Measurements from ENCODE around the gene CTNNA3. TPM values are rescaled to one million over a fixed set of nuclear protein-coding genes. Genes with fewer than 3 reads are reported as not detected.

CTNNA3 gene
- total RNA-seq, 1 experiment from 2014 or later = 0.02 TPM

DNA sequence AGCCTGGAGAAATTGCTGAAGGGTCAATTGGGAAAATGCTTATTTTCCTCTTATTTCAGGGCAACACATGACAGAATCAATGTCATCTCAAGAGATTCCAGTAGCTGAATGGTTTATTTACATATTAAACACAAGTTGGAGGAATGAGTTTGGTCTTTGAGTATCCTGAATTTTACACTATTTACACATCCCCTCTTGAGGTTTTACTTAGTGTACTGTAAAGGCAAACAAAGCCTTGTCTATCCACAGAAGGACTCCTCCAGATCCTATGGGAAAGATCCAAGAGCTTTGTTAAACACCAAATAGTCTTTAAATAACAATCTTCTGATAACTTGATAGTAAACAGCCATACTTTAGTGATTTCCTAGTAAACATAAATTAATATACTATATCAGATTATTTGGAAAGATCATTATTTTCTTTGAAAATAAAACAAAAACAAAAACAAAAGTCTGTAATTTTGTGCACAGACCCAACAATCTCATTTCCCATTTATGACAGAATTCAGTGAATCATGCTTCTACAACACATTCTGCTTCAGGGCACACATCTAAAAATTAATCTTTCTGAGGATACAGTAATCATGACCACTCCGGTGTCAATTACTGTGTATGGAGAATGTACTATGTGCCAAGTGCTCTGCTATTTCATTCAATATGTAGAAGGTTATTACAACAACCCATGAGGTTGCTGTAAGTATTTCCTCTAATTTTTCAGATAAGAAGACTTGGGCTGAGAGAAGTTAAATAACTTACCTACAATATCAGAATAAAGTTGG lies 1345.2 kb downstream of the CTNNA3 start:
- no peaks in the 10 kb centered on the region for H3K36me3 Mint-ChIP-seq (ENCODE audit: insufficient read depth, unreplicated experiment)
- DNase-seq (ENCODE audit: unreplicated experiment) = no peak
- peaks cover 16% of the 10 kb centered on the region for H3K4me1 Mint-ChIP-seq (ENCODE audit: insufficient read depth, unreplicated experiment)
- TF ChIP-seq, protein P1, sequence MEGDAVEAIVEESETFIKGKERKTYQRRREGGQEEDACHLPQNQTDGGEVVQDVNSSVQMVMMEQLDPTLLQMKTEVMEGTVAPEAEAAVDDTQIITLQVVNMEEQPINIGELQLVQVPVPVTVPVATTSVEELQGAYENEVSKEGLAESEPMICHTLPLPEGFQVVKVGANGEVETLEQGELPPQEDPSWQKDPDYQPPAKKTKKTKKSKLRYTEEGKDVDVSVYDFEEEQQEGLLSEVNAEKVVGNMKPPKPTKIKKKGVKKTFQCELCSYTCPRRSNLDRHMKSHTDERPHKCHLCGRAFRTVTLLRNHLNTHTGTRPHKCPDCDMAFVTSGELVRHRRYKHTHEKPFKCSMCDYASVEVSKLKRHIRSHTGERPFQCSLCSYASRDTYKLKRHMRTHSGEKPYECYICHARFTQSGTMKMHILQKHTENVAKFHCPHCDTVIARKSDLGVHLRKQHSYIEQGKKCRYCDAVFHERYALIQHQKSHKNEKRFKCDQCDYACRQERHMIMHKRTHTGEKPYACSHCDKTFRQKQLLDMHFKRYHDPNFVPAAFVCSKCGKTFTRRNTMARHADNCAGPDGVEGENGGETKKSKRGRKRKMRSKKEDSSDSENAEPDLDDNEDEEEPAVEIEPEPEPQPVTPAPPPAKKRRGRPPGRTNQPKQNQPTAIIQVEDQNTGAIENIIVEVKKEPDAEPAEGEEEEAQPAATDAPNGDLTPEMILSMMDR (IDR thresholded peaks at IDR 0.05; ENCODE audit: unreplicated experiment) = no peak
- intact Hi-C loops (cut with micrococcal nuclease) = no loop called here
- ChIA-PET POLR2A (no interaction called here), CTCF (interaction anchor here (0.7 kb wide), 1 partner anchor 1204 kb away, joined by 3 read pairs; no protein-coding TSS in a partner anchor)
- BruUV-seq (replicated peaks) = no TSS peak
- no peaks in the 10 kb centered on the region for H3K27me3 Mint-ChIP-seq (ENCODE audit: insufficient read depth, unreplicated experiment)
- H3K27ac Mint-ChIP-seq (ENCODE audit: low read depth, unreplicated experiment) = no peak overlapping the region
- no peaks in the 10 kb centered on the region for H3K9me3 Mint-ChIP-seq (ENCODE audit: unreplicated experiment)
- no peak overlapping the region for H3K4me3 Mint-ChIP-seq (ENCODE audit: unreplicated experiment)

DNA sequence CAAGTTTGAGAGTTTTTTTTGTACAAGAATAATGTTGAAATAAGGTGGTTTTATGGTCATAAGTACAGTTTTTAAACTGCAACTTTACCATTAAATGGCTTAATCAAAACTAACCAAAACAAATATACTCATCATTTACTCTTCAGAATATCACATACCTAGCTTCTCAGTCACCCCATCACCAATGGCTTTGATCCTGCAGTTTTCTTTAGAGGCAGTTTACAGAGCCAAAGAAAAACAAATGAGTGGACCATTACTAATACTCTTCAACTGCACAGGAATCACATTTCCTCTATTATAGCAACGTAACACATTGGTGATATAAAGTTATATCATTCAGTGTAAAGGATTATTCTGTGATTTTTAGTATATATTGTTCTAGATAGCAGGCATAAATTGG lies 1346.3 kb downstream of the CTNNA3 start:
- H3K36me3 Mint-ChIP-seq (ENCODE audit: insufficient read depth, unreplicated experiment) = no peaks in the 10 kb centered on the region
- intact Hi-C loops (cut with micrococcal nuclease) = no loop called here
- no peaks in the 10 kb centered on the region for H3K9me3 Mint-ChIP-seq (ENCODE audit: unreplicated experiment)
- POLR2A ChIA-PET = no interaction called here
- peaks cover 16% of the 10 kb centered on the region for H3K4me1 Mint-ChIP-seq (ENCODE audit: insufficient read depth, unreplicated experiment)
- H3K27me3 Mint-ChIP-seq (ENCODE audit: insufficient read depth, unreplicated experiment) = no peaks in the 10 kb centered on the region
- DNase-seq (ENCODE audit: unreplicated experiment) = peak; percentile 39
- no peak overlapping the region for H3K4me3 Mint-ChIP-seq (ENCODE audit: unreplicated experiment)
- peak overlapping the region; percentile 21 for H3K27ac Mint-ChIP-seq (ENCODE audit: low read depth, unreplicated experiment)
- no TSS peak for BruUV-seq (replicated peaks)
- TF ChIP-seq, protein P1 (IDR thresholded peaks at IDR 0.05; ENCODE audit: unreplicated experiment) = no peak
- CTCF ChIA-PET = no interaction called here

DNA sequence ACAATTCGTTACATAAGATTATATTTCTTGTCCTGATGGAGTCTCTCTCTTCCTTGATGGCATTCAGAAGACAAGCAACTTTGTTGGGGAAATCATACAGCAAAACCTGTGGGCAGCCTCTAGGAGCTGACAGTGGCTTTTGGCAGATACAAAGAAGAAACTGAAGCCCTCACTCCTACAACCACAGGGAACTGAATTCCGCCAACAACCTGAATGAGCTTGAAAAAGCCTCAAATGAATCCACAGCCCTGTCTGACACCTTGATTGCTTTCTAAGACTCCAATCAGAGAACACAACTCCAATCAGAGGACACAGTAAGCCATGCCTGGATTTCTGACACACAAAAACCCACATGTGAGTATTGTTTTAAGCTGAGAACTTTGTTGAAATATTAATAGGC lies 1346.9 kb downstream of the CTNNA3 start:
- Mint-ChIP-seq H3K27me3 (ENCODE audit: insufficient read depth, unreplicated experiment) (no peaks in the 10 kb centered on the region), H3K36me3 (ENCODE audit: insufficient read depth, unreplicated experiment) (no peaks in the 10 kb centered on the region), H3K9me3 (ENCODE audit: unreplicated experiment) (no peaks in the 10 kb centered on the region), H3K4me3 (ENCODE audit: unreplicated experiment) (no peak overlapping the region), H3K4me1 (ENCODE audit: insufficient read depth, unreplicated experiment) (peaks cover 16% of the 10 kb centered on the region), H3K27ac (ENCODE audit: low read depth, unreplicated experiment) (no peak overlapping the region)
- intact Hi-C loops (cut with micrococcal nuclease) = no loop called here
- BruUV-seq (replicated peaks) = no TSS peak
- ChIA-PET CTCF (no interaction called here), POLR2A (no interaction called here)
- TF ChIP-seq, protein P1 (IDR thresholded peaks at IDR 0.05; ENCODE audit: unreplicated experiment) = no peak
- DNase-seq (ENCODE audit: unreplicated experiment) = no peak

DNA sequence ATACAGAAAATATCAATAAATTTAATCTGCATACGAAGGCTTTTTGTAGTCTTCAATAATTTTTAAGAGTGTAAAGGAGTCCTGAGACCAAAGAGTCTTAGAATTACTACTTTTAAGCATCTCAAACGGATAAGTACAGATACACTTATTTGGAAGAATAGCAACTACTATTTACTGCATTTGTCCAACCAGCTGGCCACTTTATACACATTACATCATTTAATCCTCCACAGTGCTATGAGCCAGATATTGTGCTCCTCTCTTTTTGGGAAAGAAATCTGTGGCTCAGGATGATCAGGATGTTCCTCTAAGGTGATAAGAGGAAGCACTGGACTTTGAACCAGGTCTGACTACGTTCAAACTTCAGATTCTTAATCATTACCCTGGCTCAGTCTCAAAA lies 1358.8 kb downstream of the CTNNA3 start:
- intact Hi-C loops (cut with micrococcal nuclease) = no loop called here
- no peaks in the 10 kb centered on the region for H3K4me1 Mint-ChIP-seq (ENCODE audit: insufficient read depth, unreplicated experiment)
- no peaks in the 10 kb centered on the region for H3K27me3 Mint-ChIP-seq (ENCODE audit: insufficient read depth, unreplicated experiment)
- TF ChIP-seq, protein P1 (IDR thresholded peaks at IDR 0.05; ENCODE audit: unreplicated experiment) = no peak
- H3K36me3 Mint-ChIP-seq (ENCODE audit: insufficient read depth, unreplicated experiment) = no peaks in the 10 kb centered on the region
- ChIA-PET CTCF (no interaction called here), POLR2A (no interaction called here)
- no peak for DNase-seq (ENCODE audit: unreplicated experiment)
- H3K9me3 Mint-ChIP-seq (ENCODE audit: unreplicated experiment) = peaks cover 14% of the 10 kb centered on the region
- no TSS peak for BruUV-seq (replicated peaks)
- H3K27ac Mint-ChIP-seq (ENCODE audit: low read depth, unreplicated experiment) = no peak overlapping the region
- no peak overlapping the region for H3K4me3 Mint-ChIP-seq (ENCODE audit: unreplicated experiment)
